Ramos (cell line): ENCODE data around the gene RNF212.

Experiments
- in situ Hi-C: fragments of 300-500 bp; cut with MboI; formaldehyde crosslinking; loops from one replicate; pipeline ENCODE4 v1.14.3; 2022; ENCODE audit warnings: low sequenced_read_pairs; ENCODE audit not compliant: unreplicated experiment

The RNF212 gene

GRCh38 chr4:1040344-1041146, 72.8 kb downstream of the RNF212 start:
- in situ Hi-C loops = no loop called here

DNA sequence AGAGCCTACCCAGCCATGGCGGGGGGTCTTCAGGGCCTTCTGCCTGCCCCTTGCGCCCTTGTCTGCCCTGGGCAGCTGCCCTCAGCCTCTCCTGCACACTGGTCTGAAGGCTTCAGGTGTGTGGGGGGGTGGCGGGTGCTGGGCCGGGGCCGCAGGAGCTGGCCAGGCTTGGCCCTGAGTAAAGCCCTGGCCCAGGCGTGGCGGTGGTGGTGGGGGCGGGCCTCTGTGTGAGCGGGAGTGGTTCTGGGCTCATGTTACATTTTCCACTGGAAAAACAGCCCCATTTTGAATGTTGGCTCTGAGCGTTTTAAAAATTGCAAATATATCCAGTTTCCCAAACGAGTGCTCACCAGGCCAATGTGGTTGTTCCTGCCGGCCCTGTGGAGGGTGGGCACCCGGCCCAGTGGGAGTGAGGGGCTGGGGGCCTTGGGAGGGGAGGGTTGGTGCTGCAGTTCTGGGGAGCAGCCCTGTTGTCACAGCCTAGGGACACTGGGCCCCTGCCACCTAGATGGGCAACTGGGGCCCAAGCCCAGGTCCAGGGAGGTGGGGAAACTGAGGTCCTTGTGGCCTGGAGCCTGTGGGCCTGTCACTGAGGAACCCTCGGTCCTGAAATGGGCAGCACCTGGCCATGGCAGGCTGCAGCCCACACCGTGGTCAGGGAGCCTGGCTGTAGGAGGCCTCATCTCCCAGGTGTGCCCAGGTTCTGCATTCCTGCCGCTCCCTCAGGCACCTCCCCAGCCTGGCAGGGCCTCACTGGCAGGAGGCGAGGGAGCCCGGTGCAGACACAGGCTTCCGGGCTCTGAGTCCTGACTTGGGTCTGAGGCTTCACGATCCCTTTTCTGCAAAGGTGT, 73.6 kb downstream of the RNF212 start:
- in situ Hi-C loops = no loop called here

GRCh38 chr4:1038948-1039492, 74.3 kb downstream of the RNF212 start:
- in situ Hi-C loops = no loop called here

DNA sequence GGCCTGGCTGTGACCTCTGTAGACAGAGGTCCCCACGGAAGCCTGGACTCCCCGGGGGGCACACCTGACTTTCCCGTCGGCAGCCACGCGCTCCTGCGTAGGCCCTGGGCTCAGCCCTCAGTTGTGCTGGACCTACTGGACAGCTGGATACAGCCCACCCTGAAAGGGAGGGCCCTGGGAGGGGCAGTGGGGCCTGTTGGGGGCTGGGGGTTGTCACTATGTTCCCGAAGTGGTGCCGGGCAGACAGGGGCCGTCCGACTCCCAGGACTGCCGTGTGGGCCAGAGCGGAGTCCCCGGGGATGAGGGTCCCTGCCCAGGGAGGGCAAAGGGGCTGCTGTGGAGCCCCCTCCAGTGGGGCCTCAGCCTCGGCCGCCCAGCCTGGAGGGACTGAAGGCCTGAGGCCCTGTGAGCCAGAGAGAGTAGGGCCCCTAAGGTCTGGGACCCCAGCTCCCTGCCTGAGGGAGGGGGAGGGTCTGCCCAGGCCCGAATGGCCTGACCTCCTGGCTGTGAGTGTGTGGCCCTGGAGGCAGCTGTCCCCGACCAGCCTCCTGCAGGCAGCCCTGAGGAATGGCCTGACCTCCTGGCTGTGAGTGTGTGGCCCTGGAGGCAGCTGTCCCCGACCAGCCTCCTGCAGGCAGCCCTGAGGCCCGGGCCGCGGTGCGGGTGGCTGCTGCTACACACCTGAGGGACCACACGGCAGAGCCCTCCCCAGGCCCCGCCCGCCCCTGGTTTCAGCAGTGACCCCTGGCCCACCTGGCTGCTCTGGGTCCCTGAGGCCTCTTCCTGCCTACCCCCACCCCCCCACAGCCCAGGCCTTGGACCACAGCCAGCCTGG, 76.2 kb downstream of the RNF212 start:
- in situ Hi-C loops = no loop called here

DNA sequence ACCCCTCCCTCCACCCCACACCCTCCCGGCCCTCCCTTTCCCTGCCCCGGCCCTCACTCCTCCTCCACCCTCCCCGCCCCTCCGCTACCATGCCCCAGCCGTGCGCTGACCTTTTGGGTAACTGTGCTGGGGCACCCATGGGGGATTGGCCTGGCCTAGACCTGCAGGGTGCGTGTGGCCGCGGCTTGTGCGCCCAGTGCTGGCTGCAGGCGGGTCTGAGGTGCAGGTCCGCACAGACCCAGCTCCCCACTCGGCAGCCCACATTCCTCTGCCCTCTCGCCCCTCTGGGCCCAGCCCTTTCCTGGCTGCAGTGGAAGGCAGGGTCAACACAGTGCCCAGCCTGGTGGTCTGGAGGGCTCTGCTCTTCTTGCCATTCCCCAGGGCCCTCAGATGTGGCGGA, 77.3 kb downstream of the RNF212 start:
- in situ Hi-C loops = no loop called here

DNA sequence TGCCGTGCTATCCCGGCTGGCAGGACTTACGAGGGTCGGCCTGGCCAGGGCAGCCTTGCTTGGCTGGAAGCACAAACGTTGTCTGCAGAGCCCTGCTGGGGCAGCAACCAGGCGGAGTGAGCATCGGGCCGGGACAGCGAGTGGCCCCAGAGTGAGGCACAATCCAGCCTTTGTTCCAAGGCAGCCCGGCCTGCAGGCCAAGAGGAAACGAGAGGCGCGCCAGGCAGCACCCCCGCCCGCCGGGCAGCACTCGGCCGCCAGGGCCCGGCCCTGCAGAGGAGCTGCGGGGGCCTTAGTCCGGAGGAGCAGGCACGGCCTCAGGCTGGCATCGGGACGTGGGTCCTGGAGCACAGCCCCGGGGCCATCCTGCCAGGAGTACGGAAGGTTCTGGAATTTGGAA, 77.9 kb downstream of the RNF212 start:
- in situ Hi-C loops = no loop called here

- in situ Hi-C loops = no loop called here
Observed at GRCh38 chr4:1033840-1034551, 79.4 kb downstream of the RNF212 start.

DNA sequence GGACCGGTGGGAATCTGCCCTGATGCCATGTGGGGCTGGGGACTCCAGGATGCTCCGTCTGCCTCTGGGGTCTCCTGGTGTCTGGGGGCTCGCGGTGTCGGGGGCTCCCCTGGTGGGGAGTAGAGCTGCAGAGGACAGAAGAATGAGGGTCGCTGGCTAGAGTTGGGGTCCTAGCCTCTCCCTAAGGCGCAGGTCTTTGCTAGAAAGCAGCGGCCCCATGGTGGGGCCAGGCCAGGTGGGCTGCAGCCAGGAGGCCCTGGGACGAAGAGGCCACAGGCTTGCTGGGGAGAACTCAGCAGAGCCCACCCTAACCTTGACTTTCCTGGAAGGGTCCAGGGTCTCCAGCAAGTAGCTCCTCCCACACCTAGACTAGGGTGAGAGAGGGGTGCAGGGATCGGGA, 80.5 kb downstream of the RNF212 start:
- in situ Hi-C loops = no loop called here

DNA sequence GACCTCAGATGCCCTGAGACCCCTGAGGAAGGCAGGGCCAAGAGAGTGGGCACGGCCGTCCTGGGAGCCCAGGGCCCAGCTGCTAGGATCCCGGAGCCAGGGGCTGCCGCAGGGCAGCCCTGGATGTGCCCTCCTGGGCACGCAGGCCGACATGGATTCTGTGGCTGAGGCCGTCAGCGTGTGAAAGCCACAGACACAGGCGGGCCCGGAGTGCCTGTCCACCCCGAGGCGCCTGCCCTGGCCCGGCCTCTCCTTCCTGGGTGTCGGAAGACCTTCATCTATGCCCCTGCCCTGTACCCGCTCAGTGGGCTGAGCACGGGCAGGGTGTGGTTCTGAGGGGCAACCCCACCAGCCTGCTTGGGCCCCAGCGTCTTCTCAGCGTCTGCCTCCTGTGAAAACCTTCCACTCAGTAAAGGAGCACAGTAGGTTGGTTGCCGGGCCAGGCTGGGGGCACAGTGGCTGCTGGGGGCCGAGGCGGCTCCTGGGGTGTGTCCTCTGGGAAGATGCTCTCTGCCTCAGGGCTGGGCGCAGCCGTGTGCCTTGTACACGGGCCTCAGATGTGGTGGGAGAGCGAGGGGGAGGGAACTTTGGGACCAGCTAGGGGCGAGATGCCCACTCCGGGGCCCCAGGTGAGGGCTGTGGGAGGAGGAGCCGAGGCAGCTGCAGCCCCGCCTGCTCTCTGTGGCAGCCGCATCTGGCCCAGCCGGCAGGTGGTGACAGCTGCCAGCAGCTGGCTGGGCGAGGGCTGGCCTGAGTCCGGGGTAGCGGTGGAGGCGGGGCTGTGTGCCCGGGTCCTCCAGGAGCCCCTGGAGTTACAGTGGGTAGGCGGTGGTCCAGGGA, 81.2 kb downstream of the RNF212 start:
- in situ Hi-C loops = no loop called here

- in situ Hi-C loops = no loop called here
Observed at GRCh38 chr4:1031346-1031745, 82.0 kb downstream of the RNF212 start.

- in situ Hi-C loops = no loop called here
Observed at GRCh38 chr4:1030559-1030958, 82.8 kb downstream of the RNF212 start.

- in situ Hi-C loops = no loop called here
Observed at GRCh38 chr4:1030031-1030430, 83.3 kb downstream of the RNF212 start.

DNA sequence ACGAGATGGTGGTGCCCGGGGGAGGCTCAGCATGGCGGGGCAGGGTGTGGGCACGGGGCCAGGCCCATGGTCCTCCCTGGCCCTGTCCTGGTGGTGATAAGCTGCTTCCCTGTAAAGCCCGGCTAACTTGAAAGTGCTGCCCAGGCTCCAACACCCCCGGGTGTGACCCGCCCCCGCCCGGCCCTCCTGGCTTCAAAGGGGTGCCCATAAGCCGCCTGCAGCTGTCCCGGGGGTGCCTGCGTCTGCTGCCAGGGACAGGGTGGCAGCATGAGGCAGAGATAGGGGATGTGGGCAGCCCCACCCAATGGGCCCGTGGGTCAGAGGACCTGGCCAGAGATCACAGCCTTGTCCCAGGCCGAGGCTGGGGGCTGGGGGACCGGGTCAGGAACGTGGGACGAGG, 83.8 kb downstream of the RNF212 start:
- in situ Hi-C loops = no loop called here

DNA sequence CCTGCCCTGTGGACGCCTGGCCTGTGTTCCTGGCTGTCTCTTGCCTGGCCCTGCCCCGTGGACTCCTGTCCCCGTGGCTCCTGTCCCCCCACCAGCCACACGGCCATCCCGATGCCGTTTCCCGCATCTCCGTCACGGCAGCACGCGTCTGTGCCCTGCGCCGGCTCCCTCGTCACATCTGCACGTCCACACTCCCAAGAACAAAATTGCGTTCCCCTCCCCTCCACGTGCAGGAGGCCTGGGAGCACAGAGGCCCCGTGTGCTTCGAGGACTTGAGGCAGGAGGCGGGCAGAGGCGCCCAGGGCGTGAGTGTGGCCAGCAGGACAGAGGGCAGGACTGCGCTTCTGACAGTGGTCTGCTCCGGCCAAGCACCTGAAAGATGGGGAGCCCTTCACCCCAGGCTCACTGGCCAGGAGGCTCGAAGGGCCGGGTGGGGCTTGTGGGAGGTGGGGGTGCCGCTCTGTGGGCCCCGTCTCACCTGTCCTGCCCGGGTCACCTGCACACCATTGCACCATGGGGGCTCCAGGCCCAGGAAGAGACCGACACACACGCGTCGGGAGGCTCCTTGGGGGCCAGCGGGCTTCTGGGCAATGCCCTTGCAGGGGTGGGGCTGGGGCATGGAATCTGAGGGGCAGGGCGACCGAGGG, 84.7 kb downstream of the RNF212 start:
- in situ Hi-C loops = no loop called here

GRCh38 chr4:1027915-1028238, 85.5 kb downstream of the RNF212 start:
- in situ Hi-C loops = no loop called here

DNA sequence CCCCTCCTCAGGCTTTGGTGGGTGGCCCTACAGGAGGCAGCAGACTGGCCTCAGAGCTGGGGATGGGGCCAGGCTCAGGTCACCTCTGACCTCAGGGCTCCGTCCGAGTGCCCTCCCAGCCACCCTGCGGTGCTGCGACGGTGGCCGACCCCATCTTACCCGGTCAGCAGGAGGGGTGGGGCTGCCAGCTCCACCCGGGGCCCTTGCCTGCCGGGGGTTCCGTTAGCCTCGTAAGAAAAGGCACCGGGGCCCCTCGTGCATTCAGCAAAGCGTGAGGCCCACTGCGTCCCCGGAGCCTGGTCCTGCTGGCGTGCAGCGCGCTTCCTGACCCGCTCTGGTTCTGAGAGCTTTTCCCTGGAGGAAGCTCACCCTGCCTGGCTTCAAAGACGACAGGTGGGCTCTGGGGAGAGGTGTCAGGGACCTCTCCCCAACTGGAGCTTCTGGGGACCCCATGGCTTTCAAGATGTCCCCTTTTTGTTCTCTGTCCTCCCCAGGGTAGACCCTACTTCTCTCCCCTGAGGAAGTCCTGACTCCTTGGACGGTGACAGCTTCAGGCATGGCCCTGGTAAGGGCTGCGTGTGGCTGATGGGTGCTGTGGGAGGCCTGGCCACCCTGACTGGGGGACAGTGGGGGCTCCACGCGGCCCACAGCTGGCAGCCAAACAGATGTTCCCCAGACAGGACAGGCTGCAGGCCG, 86.0 kb downstream of the RNF212 start:
- in situ Hi-C loops = no loop called here

- in situ Hi-C loops = no loop called here
Observed at GRCh38 chr4:1026115-1026514, 87.2 kb downstream of the RNF212 start.
